Upper lobe of left lung (tissue), 6 donors: ENCODE measurements around the gene PRR23E. TPM values are rescaled to one million over a fixed set of nuclear protein-coding genes. Genes with fewer than 3 reads are reported as not detected.

Experiments used
- ATAC-seq, 2 donors: fragments of 200-7000 bp; cut with Tn5 transposase; one replicate each; pipeline ENCODE4 v1.9.1; 2022; ENCODE audit warnings: mild to moderate bottlenecking in 2 of 2, moderate library complexity in 2 of 2; ENCODE audit not compliant: low FRiP score in 2 of 2
- DNase-seq, 2 donors: peaks; one replicate each; pipeline ENCODE4 v3.0.0-alpha.2; 2019 to 2020
- H3K27ac ChIP-seq, 4 donors: fragments of 200-600 bp; sonication (generic); one replicate each; pipeline ENCODE4 v1.5.1; 2016 to 2019
- H3K27me3 ChIP-seq, 4 donors: fragments of 200-600 bp; sonication (generic); one replicate each; pipeline ENCODE4 v1.5.1; 2017 to 2019
- H3K36me3 ChIP-seq, 4 donors: fragments of 200-600 bp; sonication (generic); one replicate each; pipeline ENCODE4 v1.5.1; 2016 to 2019
- H3K4me1 ChIP-seq, 4 donors: fragments of 200-600 bp; sonication (generic); one replicate each; pipeline ENCODE4 v1.5.1; 2018 to 2019
- H3K4me3 ChIP-seq, 4 donors: fragments of 200-600 bp; sonication (generic); one replicate each; pipeline ENCODE4 v1.5.1; 2017 to 2019; ENCODE audit warnings: mild to moderate bottlenecking in 2 of 4, moderate library complexity in 1 of 4
- H3K9me3 ChIP-seq, 4 donors: fragments of 200-600 bp; sonication (generic); one replicate each; pipeline ENCODE4 v1.5.1; 2018 to 2019
- EP300 ChIP-seq, 4 donors: sonication (generic); formaldehyde crosslinking; IDR thresholded peaks; one replicate each; pipeline ENCODE4 v1.5.1; 2017; ENCODE audit warnings: antibody characterized with exemption in 4 of 4, control low read depth in 2 of 4
- POLR2A ChIP-seq, 4 donors: fragments of 450-650 bp; IDR thresholded peaks; one replicate each; pipeline ENCODE4 v1.5.1; 2016 to 2017; ENCODE audit warnings: antibody characterized with exemption in 4 of 4, mild to moderate bottlenecking in 2 of 4
- POLR2AphosphoS5 ChIP-seq, 2 donors: sonication (generic); formaldehyde crosslinking; IDR thresholded peaks; one replicate each; pipeline ENCODE4 v1.5.1; 2017; ENCODE audit warnings: antibody characterized with exemption in 2 of 2
- WGBS, 2 donors: methylation state at CpG; one replicate each; pipeline ENCODE4 v1.1.5; 2017 to 2018; 5-methylcytosine and 5-hydroxymethylcytosine counted together
- total RNA-seq, 6 donors: library from RNA; depleted of rRNA in 4 of 6; stranded (reverse); fragments of >200 nt in 4 of 6; gene quantifications; one replicate each; pipeline versions ENCODE4 v1.1.0 to v1.2.1, GENCODE V29; 2016 to 2021
- TF ChIP-seq, protein P1 (sequence below), 6 experiments: fragments of 450-650 bp in 4 of 6; fragments of 200-600 bp in 2 of 6; sonication (generic) in 2 of 6; IDR thresholded peaks; one replicate each; pipeline ENCODE4 v1.5.1; 2016 to 2019; ENCODE audit warnings: antibody characterized with exemption in 6 of 6
- donor health status: DM: no; HTN: no; CAD: no; lungs with moderate emphysema.
- donor health status: DM: no; HTN: yes; CAD: no; lungs with severe emphysema.

The PRR23E gene
- total RNA-seq, 6 donors from 2014 or later = not detected

GRCh38 chr3:127212231-127212630, 19.3 kb downstream of the PRR23E start:
- DNase-seq = no peak
- H3K4me3 ChIP-seq = no peak overlapping the region
- no peaks in the 10 kb centered on the region for H3K9me3 ChIP-seq
- TF ChIP-seq POLR2AphosphoS5 (IDR thresholded peaks at IDR 0.05) = no peak
- no peak for TF ChIP-seq EP300 (IDR thresholded peaks at IDR 0.05)
- TF ChIP-seq POLR2A (IDR thresholded peaks at IDR 0.05) = no peak
- TF ChIP-seq, protein P1, sequence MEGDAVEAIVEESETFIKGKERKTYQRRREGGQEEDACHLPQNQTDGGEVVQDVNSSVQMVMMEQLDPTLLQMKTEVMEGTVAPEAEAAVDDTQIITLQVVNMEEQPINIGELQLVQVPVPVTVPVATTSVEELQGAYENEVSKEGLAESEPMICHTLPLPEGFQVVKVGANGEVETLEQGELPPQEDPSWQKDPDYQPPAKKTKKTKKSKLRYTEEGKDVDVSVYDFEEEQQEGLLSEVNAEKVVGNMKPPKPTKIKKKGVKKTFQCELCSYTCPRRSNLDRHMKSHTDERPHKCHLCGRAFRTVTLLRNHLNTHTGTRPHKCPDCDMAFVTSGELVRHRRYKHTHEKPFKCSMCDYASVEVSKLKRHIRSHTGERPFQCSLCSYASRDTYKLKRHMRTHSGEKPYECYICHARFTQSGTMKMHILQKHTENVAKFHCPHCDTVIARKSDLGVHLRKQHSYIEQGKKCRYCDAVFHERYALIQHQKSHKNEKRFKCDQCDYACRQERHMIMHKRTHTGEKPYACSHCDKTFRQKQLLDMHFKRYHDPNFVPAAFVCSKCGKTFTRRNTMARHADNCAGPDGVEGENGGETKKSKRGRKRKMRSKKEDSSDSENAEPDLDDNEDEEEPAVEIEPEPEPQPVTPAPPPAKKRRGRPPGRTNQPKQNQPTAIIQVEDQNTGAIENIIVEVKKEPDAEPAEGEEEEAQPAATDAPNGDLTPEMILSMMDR (IDR thresholded peaks at IDR 0.05) = no peak
- H3K4me1 ChIP-seq = peaks cover 0 to 8% (median 0%) of the 10 kb centered on the region in 4 donors
- WGBS, 2 donors = 90 to 96% methylated on average over 3 of the region's 3 CpGs
- no peak for ATAC-seq
- no peaks in the 10 kb centered on the region for H3K36me3 ChIP-seq
- no peaks in the 10 kb centered on the region for H3K27me3 ChIP-seq
- H3K27ac ChIP-seq = no peak overlapping the region

DNA sequence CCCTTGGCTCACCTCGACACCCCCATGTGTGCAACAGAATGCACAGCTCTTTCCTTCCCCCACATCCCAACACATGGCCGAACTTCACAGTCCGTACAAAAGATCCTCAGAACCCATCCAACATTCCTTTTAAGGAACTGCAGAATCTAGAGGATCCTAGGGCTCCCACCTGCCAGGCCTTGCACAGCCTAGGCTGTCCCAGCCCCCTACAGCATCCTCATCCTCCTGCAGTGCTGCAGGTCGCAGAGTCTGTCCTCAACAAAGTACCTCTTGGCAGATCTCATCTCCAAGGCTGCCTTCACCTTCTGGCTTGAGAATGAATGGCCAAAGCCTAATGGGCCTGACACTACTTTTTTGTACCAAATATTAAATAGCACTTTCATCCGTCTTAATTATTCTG, 19.8 kb downstream of the PRR23E start:
- Histone ChIP-seq H3K9me3 (no peaks in the 10 kb centered on the region), H3K27me3 (no peaks in the 10 kb centered on the region), H3K27ac (no peak overlapping the region), H3K4me1 (peaks cover 0 to 8% (median 0%) of the 10 kb centered on the region in 4 donors), H3K4me3 (no peak overlapping the region), H3K36me3 (no peaks in the 10 kb centered on the region)
- DNase-seq (no peak), ATAC-seq (no peak)
- TF ChIP-seq POLR2A (IDR thresholded peaks at IDR 0.05) (no peak), EP300 (IDR thresholded peaks at IDR 0.05) (no peak), POLR2AphosphoS5 (IDR thresholded peaks at IDR 0.05) (no peak)
- TF ChIP-seq, protein P1 (IDR thresholded peaks at IDR 0.05) = no peak
- whole genome bisulfite sequencing, 2 donors = 90 to 93% methylated on average over 5 of the region's 5 CpGs

DNA sequence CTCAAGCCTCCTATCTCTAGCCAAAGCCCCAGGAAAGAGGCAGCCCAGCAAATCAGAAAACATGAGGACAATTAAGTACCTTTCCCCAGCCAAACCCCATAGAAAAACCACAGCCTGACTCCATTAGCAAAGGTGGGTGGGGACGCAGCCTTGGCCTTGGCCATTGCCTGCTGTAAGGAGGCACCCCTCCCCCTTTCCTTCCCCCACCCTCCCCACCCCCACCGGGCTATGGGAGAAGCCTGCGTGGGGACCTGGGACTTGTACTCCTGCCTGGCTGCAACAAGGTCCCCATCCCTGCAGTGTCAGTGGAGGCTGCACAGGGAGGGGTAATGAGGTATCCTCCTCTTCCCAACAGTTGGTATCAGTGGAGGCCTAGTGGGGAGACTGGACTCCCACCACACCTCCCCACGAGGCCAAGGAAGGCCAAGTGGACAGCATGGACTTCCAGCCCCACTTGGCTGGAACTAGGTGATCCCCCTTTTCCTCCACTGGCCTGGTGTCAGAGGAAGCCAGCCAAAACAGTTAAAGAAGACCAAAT, 20.5 kb downstream of the PRR23E start:
- no peaks in the 10 kb centered on the region for H3K27me3 ChIP-seq
- ATAC-seq (no peak), DNase-seq (no peak)
- H3K4me1 ChIP-seq = peaks cover 0 to 8% (median 0%) of the 10 kb centered on the region in 4 donors
- no peak overlapping the region for H3K27ac ChIP-seq
- WGBS, 2 donors = 77 to 100% methylated on average over 1 to 4 of the region's 4 CpGs
- no peak overlapping the region for H3K4me3 ChIP-seq
- H3K36me3 ChIP-seq = no peaks in the 10 kb centered on the region
- no peaks in the 10 kb centered on the region for H3K9me3 ChIP-seq
- TF ChIP-seq POLR2A (IDR thresholded peaks at IDR 0.05) (no peak), EP300 (IDR thresholded peaks at IDR 0.05) (no peak), POLR2AphosphoS5 (IDR thresholded peaks at IDR 0.05) (no peak)
- TF ChIP-seq, protein P1 (IDR thresholded peaks at IDR 0.05) = no peak

- Histone ChIP-seq H3K27ac (peak overlapping the region in 1 of 4 donors; percentile 10), H3K4me3 (no peak overlapping the region), H3K9me3 (no peaks in the 10 kb centered on the region), H3K4me1 (peaks cover 0 to 8% (median 0%) of the 10 kb centered on the region in 4 donors), H3K27me3 (no peaks in the 10 kb centered on the region), H3K36me3 (no peaks in the 10 kb centered on the region)
- 26 to 29% methylated on average over 3 of the region's 3 CpGs for WGBS, 2 donors
- TF ChIP-seq POLR2AphosphoS5 (IDR thresholded peaks at IDR 0.05) = no peak
- TF ChIP-seq EP300 (IDR thresholded peaks at IDR 0.05) = no peak
- TF ChIP-seq, protein P1 (IDR thresholded peaks at IDR 0.05) = no peak
- TF ChIP-seq POLR2A (IDR thresholded peaks at IDR 0.05) = no peak
- no peak for DNase-seq
- ATAC-seq = no peak
These were observed 22.0 kb downstream of the PRR23E start for GRCh38 chr3:127214975-127215374.
